CD4-positive, alpha-beta T cell (primary cell): ENCODE data around the gene ANKRD6. TPM values are rescaled to one million over a fixed set of nuclear protein-coding genes. Genes with fewer than 3 reads are reported as not detected.

Experiments used
- ATAC-seq: fragments of 200-7000 bp; cut with Tn5 transposase; one replicate; pipeline ENCODE4 v1.10.0; 2022; ENCODE audit warnings: mild to moderate bottlenecking; ENCODE audit not compliant: poor library complexity
- CTCF ChIA-PET: fragments of 350-600 bp; sonication (Branson Sonifier 250); formaldehyde crosslinking; loops from one replicate; lab custom pipeline; 2021; ENCODE audit warnings: antibody characterized with exemption, inconsistent platforms; lab: Charles Lee
- POLR2A ChIA-PET: fragments of 350-600 bp; sonication (Branson Sonifier 250); formaldehyde crosslinking; loops from one replicate; lab custom pipeline; 2021; ENCODE audit warnings: antibody characterized with exemption, inconsistent platforms; lab: Charles Lee
- DNase-seq, 14 experiments: peaks; one replicate each; pipeline ENCODE4 v3.0.0-alpha.2; 2013 to 2020; ENCODE audit warnings: mixed read lengths in 2 of 14
- H3K27ac ChIP-seq, 2 donors: one replicate each; pipeline versions ENCODE4 v1.5.1 to v1.7.0; 2013; ENCODE audit warnings: low read length in 2 of 2, low read depth in 1 of 2, mild to moderate bottlenecking in 1 of 2
- H3K27me3 ChIP-seq, 2 experiments: 1 replicate in 1 of 2; 2 replicates in 1 of 2; pipeline versions ENCODE4 v1.6.1 to v1.7.0; 2013; ENCODE audit warnings: low read length in 2 of 2, control low read depth in 1 of 2, mild to moderate bottlenecking in 1 of 2, moderate library complexity in 1 of 2; ENCODE audit not compliant: insufficient read depth in 2 of 2, control insufficient read depth in 1 of 2
- H3K36me3 ChIP-seq: one replicate; pipeline ENCODE4 v1.6.1; 2013; ENCODE audit warnings: low read length, control low read depth; ENCODE audit not compliant: insufficient read depth
- H3K4me1 ChIP-seq: one replicate; pipeline ENCODE4 v1.6.1; 2013; ENCODE audit warnings: low read length, control low read depth; ENCODE audit not compliant: insufficient read depth
- H3K4me3 ChIP-seq: one replicate; pipeline ENCODE4 v1.5.1; 2013; ENCODE audit warnings: mild to moderate bottlenecking, low read length, moderate library complexity
- H3K9me3 ChIP-seq, 2 experiments: 1 replicate in 1 of 2; 2 replicates in 1 of 2; pipeline versions ENCODE4 v1.6.1 to v1.7.0; 2013; ENCODE audit warnings: low read length in 2 of 2, mild to moderate bottlenecking in 2 of 2, control low read depth in 1 of 2, moderate library complexity in 1 of 2; ENCODE audit not compliant: control insufficient read depth in 1 of 2, insufficient read depth in 1 of 2
- H3K27ac Mint-ChIP-seq: one replicate; pipeline ENCODE4 v1.8.0; 2020; ENCODE audit warnings: mixed read lengths
- H3K27me3 Mint-ChIP-seq: one replicate; pipeline ENCODE4 v1.8.0; 2021; ENCODE audit warnings: mixed read lengths
- H3K36me3 Mint-ChIP-seq: one replicate; pipeline ENCODE4 v1.8.0; 2021; ENCODE audit warnings: low read depth, mixed read lengths
- H3K4me1 Mint-ChIP-seq: one replicate; pipeline ENCODE4 v1.8.0; 2021; ENCODE audit warnings: low read depth, mixed read lengths
- H3K4me3 Mint-ChIP-seq: one replicate; pipeline ENCODE4 v1.8.0; 2020; ENCODE audit warnings: mild to moderate bottlenecking, mixed read lengths
- H3K9me3 Mint-ChIP-seq: one replicate; pipeline ENCODE4 v1.8.0; 2020; ENCODE audit warnings: mixed read lengths
- CTCF ChIP-seq: fragments of 200-600 bp; IDR thresholded peaks from one replicate; pipeline ENCODE4 v1.8.0; 2022; ENCODE audit warnings: antibody characterized with exemption, mild to moderate bottlenecking
- intact Hi-C, 2 experiments: fragments of 100-400 bp; cut with DNase I in 1 of 2; cut with micrococcal nuclease in 1 of 2; formaldehyde crosslinking; loops; one replicate each; pipeline versions ENCODE4 v1.15.1 to v1.9.0; 2023 to 2025; cut with DNase I, micrococcal nuclease
- total RNA-seq, 174 experiments: library from RNA in 2 of 174; stranded (reverse) in 2 of 174; gene quantifications; one replicate each; pipeline ENCODE4 v1.2.3 and lab custom pipeline; 2021 to 2026

Gene ANKRD6
- total RNA-seq, 2 experiments from 2014 or later = 3.8 to 4.8 TPM

GRCh38 chr6:89402776-89403175, 30.2 kb upstream of the ANKRD6 start:
- Mint-ChIP-seq H3K9me3 (no peaks in the 10 kb centered on the region), H3K27me3 (no peaks in the 10 kb centered on the region), H3K4me1 (no peaks in the 10 kb centered on the region), H3K4me3 (no peak overlapping the region), H3K36me3 (no peaks in the 10 kb centered on the region), H3K27ac (no peak overlapping the region)
- H3K9me3 ChIP-seq = no peaks in the 10 kb centered on the region
- H3K27ac ChIP-seq = no peak overlapping the region
- CTCF ChIA-PET = no interaction called here
- no peak for TF ChIP-seq CTCF
- no peak overlapping the region for H3K4me3 ChIP-seq
- H3K36me3 ChIP-seq = no peaks in the 10 kb centered on the region
- POLR2A ChIA-PET = no interaction called here
- no peak for DNase-seq
- H3K27me3 ChIP-seq = no peaks in the 10 kb centered on the region
- ATAC-seq = no peak
- H3K4me1 ChIP-seq = peaks cover 4% of the 10 kb centered on the region
- intact Hi-C loops = no loop called here

- Mint-ChIP-seq H3K27me3 (no peaks in the 10 kb centered on the region), H3K4me1 (no peaks in the 10 kb centered on the region), H3K36me3 (no peaks in the 10 kb centered on the region), H3K9me3 (no peaks in the 10 kb centered on the region), H3K4me3 (no peak overlapping the region), H3K27ac (no peak overlapping the region)
- Histone ChIP-seq H3K36me3 (no peaks in the 10 kb centered on the region), H3K9me3 (no peaks in the 10 kb centered on the region), H3K27ac (no peak overlapping the region), H3K27me3 (no peaks in the 10 kb centered on the region), H3K4me3 (no peak overlapping the region), H3K4me1 (peaks cover 4% of the 10 kb centered on the region)
- ChIA-PET CTCF (interaction anchor here (1.1 kb wide), 1 partner anchor 32 kb away, joined by 3 read pairs; no protein-coding TSS in a partner anchor), POLR2A (no interaction called here)
- ATAC-seq = no peak
- no peak for DNase-seq
- no peak for TF ChIP-seq CTCF
- intact Hi-C loops = no loop called here
These were observed 28.4 kb upstream of the ANKRD6 start for GRCh38 chr6:89404512-89404911.

- Mint-ChIP-seq H3K4me1 (no peaks in the 10 kb centered on the region), H3K27ac (no peak overlapping the region), H3K4me3 (no peak overlapping the region), H3K27me3 (no peaks in the 10 kb centered on the region), H3K9me3 (no peaks in the 10 kb centered on the region), H3K36me3 (no peaks in the 10 kb centered on the region)
- DNase-seq (no peak), ATAC-seq (no peak)
- H3K27me3 ChIP-seq = no peaks in the 10 kb centered on the region
- no peak for TF ChIP-seq CTCF
- intact Hi-C loops = no loop called here
- H3K4me1 ChIP-seq = peaks cover 8% of the 10 kb centered on the region
- no peak overlapping the region for H3K4me3 ChIP-seq
- H3K27ac ChIP-seq = no peak overlapping the region
- no peaks in the 10 kb centered on the region for H3K36me3 ChIP-seq
- no peaks in the 10 kb centered on the region for H3K9me3 ChIP-seq
- CTCF ChIA-PET = interaction anchor here (0.6 kb wide), 1 partner anchor 10 kb away, joined by 3 read pairs; no protein-coding TSS in a partner anchor
- POLR2A ChIA-PET = no interaction called here
These were observed 26.8 kb upstream of the ANKRD6 start for GRCh38 chr6:89406141-89406540.
